ENCODE measurements around the gene SON. TPM values are rescaled to one million over a fixed set of nuclear protein-coding genes. Genes with fewer than 3 reads are reported as not detected.

The SON gene
- total and polyA plus RNA-seq, 2 of the 13 experiments (the other 11 are each of a cell fraction or from before 2014, with no cell fraction given), result 61.3 to 78.3 TPM

GRCh38 chr21:33541756-33542639 is 840 bp upstream of the SON start, which contains the start of gene GART (continued):
- TF ChIP-seq HNRNPL (IDR thresholded peaks at IDR 0.05; ENCODE audit: low read depth, low read length) (no peak; the same call in 1 of the 2 replicates), POLR2G (IDR thresholded peaks at IDR 0.05; ENCODE audit: low read depth, low read length) (peak; percentile 73), ZNF274 (CRISPR knock-in tag; IDR thresholded peaks at IDR 0.05) (no peak), MLX (CRISPR knock-in tag; IDR thresholded peaks at IDR 0.05) (no peak), THYN1 (CRISPR knock-in tag; IDR thresholded peaks at IDR 0.05; ENCODE audit: borderline replicate concordance, low read depth) (no peak), PRDM4 (CRISPR knock-in tag; IDR thresholded peaks at IDR 0.05; ENCODE audit: borderline replicate concordance) (peak; percentile 37), ZNF609 (CRISPR knock-in tag; IDR thresholded peaks at IDR 0.05; ENCODE audit: borderline replicate concordance) (0 out of 2 replicates have a peak, but pooled peaks have one; percentile 11), KLF16 (CRISPR knock-in tag; IDR thresholded peaks at IDR 0.05) (no peak; a peak in 2 of 4 replicates), ZNF317 (CRISPR knock-in tag; IDR thresholded peaks at IDR 0.05) (peak; percentile 68), NCOA1 (CRISPR knock-in tag; IDR thresholded peaks at IDR 0.05) (no peak), ZNF616 (CRISPR knock-in tag; IDR thresholded peaks at IDR 0.05; ENCODE audit: low read depth) (no peak)
- TF ChIP-seq, protein P1, sequence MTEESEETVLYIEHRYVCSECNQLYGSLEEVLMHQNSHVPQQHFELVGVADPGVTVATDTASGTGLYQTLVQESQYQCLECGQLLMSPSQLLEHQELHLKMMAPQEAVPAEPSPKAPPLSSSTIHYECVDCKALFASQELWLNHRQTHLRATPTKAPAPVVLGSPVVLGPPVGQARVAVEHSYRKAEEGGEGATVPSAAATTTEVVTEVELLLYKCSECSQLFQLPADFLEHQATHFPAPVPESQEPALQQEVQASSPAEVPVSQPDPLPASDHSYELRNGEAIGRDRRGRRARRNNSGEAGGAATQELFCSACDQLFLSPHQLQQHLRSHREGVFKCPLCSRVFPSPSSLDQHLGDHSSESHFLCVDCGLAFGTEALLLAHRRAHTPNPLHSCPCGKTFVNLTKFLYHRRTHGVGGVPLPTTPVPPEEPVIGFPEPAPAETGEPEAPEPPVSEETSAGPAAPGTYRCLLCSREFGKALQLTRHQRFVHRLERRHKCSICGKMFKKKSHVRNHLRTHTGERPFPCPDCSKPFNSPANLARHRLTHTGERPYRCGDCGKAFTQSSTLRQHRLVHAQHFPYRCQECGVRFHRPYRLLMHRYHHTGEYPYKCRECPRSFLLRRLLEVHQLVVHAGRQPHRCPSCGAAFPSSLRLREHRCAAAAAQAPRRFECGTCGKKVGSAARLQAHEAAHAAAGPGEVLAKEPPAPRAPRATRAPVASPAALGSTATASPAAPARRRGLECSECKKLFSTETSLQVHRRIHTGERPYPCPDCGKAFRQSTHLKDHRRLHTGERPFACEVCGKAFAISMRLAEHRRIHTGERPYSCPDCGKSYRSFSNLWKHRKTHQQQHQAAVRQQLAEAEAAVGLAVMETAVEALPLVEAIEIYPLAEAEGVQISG (CRISPR knock-in tag; IDR thresholded peaks at IDR 0.05), result peak; percentile 84
- TF ChIP-seq, protein P2, sequence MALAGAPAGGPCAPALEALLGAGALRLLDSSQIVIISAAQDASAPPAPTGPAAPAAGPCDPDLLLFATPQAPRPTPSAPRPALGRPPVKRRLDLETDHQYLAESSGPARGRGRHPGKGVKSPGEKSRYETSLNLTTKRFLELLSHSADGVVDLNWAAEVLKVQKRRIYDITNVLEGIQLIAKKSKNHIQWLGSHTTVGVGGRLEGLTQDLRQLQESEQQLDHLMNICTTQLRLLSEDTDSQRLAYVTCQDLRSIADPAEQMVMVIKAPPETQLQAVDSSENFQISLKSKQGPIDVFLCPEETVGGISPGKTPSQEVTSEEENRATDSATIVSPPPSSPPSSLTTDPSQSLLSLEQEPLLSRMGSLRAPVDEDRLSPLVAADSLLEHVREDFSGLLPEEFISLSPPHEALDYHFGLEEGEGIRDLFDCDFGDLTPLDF (CRISPR knock-in tag; IDR thresholded peaks at IDR 0.05), result peak; percentile 84

All from HepG2 (cell line).